Neural progenitor cell (in vitro differentiated cells): Measurements from ENCODE around the gene MYO18B.

Source experiments
- CTCF ChIP-seq: fragments of 200-600 bp; sonication (generic); IDR thresholded peaks from 2 replicates; pipeline ENCODE4 v1.5.1; 2017; ENCODE audit warnings: antibody characterized with exemption, mild to moderate bottlenecking
- EZH2 ChIP-seq: fragments of 200-600 bp; sonication (generic); IDR thresholded peaks from 2 replicates; pipeline ENCODE4 v1.6.1; 2017; ENCODE audit warnings: antibody characterized with exemption, mild to moderate bottlenecking, moderate library complexity
- EZH2phosphoT487 ChIP-seq: fragments of 200-600 bp; sonication (generic); IDR thresholded peaks from 2 replicates; pipeline ENCODE4 v1.6.1; 2017; ENCODE audit warnings: antibody characterized with exemption

GRCh38 chr22:25888399-25889054 is 146.5 kb downstream of the MYO18B start:
- TF ChIP-seq CTCF = no peak
- TF ChIP-seq EZH2phosphoT487 = no peak
- TF ChIP-seq EZH2 = no peak
